Fibroblast of pulmonary artery (primary cell): ENCODE measurements around the gene BRME1.

Experiments used
- DNase-seq: peaks from one replicate; pipeline ENCODE4 v3.0.0-alpha.2; 2010; ENCODE audit warnings: low read depth
- H3K4me3 ChIP-seq: replicated peaks from 2 replicates; pipeline ENCODE4 v1.5.1; 2011; ENCODE audit warnings: low read depth, mild to moderate bottlenecking, control low read depth, low read length, moderate library complexity
- TF ChIP-seq, protein P1 (sequence below): IDR thresholded peaks from 2 replicates; pipeline ENCODE4 v1.5.1; 2011; ENCODE audit warnings: mild to moderate bottlenecking, control low read depth, low read length, inconsistent platforms; ENCODE audit errors: missing control alignments

BRME1 gene

DNA sequence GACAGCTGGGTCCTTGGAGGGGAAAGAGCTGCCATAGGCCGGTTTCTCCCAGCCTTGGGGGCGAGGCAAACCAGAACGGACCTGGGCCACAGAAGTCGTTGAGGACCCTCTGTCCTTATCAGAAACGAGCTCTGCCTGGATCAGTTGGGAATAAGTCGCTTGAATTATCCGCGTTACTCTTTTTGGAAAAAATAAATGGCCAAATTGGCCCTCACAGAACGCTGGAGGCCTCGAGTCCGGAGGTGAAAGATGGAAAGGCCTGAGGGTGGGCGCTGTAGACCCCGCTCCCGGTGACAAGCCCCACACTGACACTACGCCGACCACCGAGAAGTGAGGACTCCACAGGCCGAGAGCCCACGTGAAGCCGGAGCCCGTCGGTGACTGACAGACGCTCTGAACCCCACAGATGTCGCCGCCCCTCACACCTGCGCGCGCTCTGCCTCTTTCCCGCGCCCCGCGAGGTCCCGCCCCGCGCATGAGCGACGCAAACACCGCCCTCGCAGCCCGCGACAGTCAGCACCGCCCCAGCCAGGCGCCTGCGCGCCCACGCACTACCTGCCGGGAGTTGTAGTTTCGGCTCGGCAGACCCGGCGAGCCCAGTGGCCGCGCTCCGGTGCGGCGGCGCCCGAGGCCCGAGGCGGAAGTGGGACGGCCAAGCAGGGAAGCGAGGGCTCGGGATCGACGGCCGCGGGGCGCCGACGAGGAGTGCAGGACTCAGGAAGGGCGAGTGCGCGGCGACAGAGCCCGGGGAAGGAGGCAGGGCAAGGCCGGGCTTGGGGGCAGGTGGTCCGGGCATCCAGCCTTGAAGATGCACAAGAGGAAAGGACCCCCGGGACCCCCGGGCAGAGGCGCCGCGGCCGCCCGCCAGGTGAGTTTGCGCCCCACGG lies at the start of gene BRME1, which contains the start of gene CC2D1A:
Gene BRME1, minus strand, starts transcription at position 484 of the 887 bp plus-strand sequence. CDS start 1,225 bp downstream, outside the sequence.
Gene CC2D1A, plus strand, starts transcription at position 568 of the 887 bp plus-strand sequence. Its CDS starts 241 bp downstream, at position 809.
- H3K4me3 ChIP-seq: peak within 1 kb of the TSS; percentile 79
- peak; percentile 82 for DNase-seq
- TF ChIP-seq, protein P1, sequence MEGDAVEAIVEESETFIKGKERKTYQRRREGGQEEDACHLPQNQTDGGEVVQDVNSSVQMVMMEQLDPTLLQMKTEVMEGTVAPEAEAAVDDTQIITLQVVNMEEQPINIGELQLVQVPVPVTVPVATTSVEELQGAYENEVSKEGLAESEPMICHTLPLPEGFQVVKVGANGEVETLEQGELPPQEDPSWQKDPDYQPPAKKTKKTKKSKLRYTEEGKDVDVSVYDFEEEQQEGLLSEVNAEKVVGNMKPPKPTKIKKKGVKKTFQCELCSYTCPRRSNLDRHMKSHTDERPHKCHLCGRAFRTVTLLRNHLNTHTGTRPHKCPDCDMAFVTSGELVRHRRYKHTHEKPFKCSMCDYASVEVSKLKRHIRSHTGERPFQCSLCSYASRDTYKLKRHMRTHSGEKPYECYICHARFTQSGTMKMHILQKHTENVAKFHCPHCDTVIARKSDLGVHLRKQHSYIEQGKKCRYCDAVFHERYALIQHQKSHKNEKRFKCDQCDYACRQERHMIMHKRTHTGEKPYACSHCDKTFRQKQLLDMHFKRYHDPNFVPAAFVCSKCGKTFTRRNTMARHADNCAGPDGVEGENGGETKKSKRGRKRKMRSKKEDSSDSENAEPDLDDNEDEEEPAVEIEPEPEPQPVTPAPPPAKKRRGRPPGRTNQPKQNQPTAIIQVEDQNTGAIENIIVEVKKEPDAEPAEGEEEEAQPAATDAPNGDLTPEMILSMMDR: no peak

DNA sequence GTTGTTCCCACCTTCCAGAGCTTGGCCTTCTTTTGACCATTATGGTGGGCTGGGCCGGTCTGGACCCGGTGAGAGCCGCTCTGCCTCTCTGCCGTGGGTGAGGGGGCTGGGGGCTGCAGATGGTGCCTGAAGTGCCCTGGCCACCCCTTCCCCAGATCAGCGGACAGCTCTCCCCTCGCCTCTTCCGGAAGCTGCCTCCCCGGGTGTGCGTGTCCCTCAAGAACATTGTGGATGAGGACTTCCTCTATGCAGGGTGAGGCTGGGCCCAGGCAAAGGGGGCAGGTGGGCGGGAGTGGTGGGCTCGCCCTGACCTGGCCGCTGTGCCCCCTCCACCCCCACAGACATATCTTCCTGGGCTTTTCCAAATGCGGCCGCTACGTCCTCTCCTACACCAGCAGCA lies 48.3 kb upstream of the BRME1 start:
- DNase-seq: no peak
- TF ChIP-seq, protein P1: no peak
- no peak overlapping the region for H3K4me3 ChIP-seq

DNA sequence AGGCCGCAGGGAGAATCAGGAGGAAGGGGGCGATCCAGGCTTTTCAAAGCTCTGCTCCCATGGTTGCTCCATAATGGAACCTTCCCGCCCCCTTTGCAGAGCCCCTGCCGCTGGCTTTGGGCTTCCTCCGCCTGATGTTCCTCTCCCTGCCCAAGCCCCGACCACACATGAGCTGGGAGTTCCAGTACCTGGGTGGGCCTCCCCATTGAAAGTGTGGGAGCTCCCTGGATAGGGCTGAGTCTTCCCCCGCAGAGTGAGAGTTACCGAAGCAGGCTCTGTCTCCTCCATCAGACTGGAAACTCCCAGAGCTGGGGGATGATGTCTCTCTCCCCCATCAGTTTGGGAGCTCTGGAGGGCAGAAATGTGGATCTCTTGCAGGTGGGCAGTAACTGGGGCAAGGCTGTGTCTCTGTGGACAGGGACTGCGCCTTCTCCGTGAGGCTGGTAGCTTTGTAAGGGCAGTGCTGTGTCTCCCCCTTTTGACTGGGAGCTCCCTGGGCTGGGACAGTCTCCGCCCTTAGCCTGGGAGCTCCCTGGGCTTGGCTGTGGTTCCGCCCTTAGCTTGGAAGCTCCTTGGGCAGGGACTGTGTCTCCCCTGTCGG lies 47.1 kb upstream of the BRME1 start:
- peak; percentile 42 for DNase-seq
- peak overlapping the region; percentile 75 for H3K4me3 ChIP-seq
- TF ChIP-seq, protein P1: no peak

DNA sequence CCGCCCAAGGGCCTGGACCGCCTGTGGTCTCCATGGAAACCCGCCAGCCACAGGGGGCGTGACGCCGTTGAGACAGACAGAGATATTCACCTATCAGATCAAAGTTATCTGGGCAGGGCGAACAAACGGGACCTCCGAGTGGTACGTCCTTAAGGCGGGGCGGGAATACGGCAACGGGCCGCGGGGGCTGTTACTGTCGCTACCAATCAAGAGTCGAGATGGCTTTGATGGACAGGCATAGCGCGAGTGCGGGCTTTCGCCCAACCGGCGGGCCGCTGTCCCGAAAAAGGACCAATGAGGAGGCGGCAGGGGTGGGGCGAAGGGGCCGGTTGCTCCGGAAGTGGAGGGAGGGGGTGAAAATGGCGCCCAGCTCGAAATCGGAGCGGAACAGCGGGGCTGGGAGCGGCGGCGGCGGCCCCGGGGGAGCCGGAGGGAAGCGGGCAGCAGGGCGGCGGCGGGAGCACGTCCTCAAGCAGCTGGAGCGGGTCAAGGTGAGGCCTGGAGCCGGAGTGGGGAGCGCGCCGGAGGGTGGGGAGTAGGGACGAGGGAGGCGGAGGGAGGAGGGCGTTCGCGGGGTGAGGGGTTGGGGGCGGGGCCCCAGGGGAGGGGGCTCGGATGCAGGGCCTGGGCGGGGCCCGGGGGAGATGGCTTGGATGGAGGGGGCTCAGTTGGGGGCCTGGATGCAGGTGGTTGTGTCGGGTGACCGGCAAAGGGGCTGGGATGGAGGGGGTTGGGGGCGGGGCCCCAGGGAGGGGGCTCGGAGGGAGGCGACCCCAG lies 46.4 kb upstream of the BRME1 start, which contains the start of gene DCAF15:
Gene DCAF15, plus strand, starts transcription at position 356 of the 777 bp plus-strand sequence. Its CDS starts 4 bp downstream, at position 360.
- H3K4me3 ChIP-seq: peak within 1 kb of the TSS; percentile 75
- DNase-seq: peak; percentile 100
- TF ChIP-seq, protein P1: no peak

DNA sequence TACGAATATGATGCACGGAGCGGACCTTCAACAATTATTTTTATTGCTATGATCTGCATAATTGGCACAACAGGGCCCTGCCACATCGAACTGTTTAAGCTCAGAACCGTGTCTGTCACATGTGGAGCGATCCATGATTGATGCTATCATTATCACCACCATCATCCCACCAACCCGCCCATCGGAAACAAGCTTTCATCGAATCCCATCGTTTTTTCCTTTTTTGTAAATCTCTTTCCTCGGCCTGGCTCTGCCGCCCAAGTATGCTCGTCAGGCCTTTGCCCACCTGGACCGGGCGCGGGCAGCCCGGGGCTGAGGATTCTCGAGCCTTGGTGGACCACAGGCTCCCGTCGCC lies 45.9 kb upstream of the BRME1 start:
- DNase-seq: no peak
- H3K4me3 ChIP-seq: peak overlapping the region; percentile 51
- TF ChIP-seq, protein P1: no peak

DNA sequence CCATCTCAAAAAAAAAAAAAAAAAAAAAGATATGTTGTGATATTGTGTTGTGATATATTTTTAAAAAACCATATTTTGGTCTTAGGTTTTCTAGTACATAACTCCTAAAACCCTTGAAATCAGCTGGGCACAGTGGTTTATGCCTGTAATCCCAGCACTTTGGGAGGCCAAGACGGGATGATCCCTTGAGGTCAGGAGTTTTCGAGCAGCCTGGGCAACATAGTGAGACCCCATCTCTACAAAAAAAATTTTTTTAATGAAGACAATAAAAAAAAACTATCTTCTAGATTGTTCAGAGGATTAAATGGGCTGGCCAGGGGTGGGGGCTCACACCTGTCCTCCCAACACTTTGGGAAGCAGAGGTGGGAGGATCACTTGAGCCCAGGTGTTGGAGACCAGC lies 45.1 kb upstream of the BRME1 start:
- H3K4me3 ChIP-seq: no peak overlapping the region
- TF ChIP-seq, protein P1: no peak
- DNase-seq: no peak
